Stimulated activated CD4-positive, alpha-beta T cell treated with anti-CD3 and anti-CD28 coated beads, TNF-alpha, amount 100 ng/mL, for 4 hours (primary cell): Measurements from ENCODE around the gene PRDX4.
"Not testable (repeated sequence)": the region's sequence is repeated elsewhere in the genome, so short reads cannot be mapped to it uniquely, and the experiment has no call there.

Source experiments
- DNase-seq, 3 experiments: peaks; one replicate each; pipeline ENCODE4 v3.0.0-alpha.2; 2020; ENCODE audit warnings: low read depth in 3 of 3

PRDX4 gene

GRCh38 chrX:23667239-23668177 is at the start of gene PRDX4:
Gene PRDX4 (plus strand): TSS chrX:23667493. CDS start chrX:23667571, 78 bp downstream.
- peak; percentile 57 to 64 (median 58) for DNase-seq

DNA sequence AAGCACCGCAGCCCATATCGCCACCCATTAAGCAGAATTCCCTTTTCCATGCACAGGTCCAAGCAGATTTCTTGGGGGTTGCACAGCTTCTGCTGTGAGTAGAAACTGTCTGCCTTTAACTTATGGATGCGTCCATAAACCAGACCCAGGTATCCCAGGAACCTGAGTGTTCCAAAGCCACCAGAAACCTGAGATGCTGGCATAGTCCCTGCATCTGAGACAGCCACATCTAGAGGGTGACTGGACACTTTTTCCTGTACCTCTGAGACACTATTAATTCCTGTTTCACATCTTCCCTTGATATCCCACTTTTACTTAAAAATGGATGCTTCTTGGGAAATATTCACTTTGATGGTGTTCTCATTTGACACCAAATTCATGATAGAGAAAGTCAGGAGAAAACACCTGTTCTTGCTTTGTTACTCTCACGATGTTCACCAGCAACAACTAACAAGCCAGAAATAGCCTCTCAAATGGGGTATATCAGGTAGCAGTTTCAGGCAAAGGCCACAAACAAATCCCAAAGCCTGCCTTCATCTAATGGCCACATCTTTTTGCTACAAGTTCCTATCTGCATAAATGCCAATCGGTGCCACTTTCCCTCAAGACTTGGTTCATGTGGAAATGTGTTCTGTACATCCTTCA is 45.5 kb upstream of the PRDX4 start:
- no peak for DNase-seq

DNA sequence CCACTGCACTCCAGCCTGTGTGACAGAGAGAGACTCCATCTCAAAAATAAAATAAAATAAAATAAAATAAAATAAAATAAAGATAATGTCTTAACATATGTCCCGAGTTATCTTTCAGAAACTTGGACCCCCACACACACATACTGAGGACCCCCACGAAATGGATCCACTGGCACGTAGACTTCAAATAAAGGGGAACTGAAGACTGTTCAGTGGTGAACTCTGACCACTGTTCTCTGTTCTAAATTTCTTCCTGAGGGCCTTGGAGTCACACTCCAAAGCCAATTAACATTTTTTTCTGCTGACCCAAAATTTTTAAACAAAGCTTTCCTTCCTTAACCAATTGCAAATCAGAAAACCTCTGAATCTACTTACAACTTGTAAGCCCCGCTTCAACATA is 43.5 kb upstream of the PRDX4 start:
- DNase-seq = no peak

DNA sequence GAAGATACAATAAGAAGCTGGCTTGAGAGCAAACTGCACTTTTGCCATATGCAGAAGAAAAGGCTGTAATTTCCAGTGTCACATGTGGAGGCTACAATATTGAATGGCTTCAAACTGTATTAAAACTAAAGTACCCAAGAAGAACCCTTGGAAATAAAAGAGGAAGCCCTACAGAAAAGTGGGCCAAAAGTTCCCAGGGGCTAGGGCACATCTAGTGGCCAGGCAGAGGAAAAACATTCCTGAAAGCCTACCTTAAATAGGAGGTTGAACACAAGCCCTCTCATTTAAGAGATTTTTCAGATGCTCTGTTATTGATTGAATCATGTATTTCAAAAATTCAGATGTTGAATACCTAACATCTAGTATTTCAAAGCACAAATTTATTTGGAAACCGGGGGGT is 40.6 kb upstream of the PRDX4 start:
- DNase-seq = no peak

- DNase-seq = no peak
These were observed 39.2 kb upstream of the PRDX4 start for GRCh38 chrX:23628131-23628530.

DNA sequence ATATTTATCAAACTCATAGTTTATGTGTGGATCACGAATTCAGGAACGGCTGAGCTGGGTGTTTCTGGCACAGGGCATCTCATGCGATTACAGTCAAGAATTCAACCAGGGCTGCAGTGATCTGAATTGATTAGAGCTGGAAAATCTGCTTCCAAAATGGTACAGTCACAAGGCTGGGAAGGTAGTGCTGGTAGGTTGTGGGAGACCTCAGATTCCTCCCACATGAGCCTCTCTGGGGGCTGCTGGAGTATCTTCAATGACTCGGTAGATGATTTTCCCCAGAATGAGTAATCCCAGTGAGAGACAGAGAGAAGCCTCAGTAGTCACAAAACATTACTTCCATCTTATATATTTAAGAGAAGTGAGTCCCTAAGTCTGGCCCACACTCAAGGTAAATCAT is 36.2 kb upstream of the PRDX4 start:
- DNase-seq = no peak

DNA sequence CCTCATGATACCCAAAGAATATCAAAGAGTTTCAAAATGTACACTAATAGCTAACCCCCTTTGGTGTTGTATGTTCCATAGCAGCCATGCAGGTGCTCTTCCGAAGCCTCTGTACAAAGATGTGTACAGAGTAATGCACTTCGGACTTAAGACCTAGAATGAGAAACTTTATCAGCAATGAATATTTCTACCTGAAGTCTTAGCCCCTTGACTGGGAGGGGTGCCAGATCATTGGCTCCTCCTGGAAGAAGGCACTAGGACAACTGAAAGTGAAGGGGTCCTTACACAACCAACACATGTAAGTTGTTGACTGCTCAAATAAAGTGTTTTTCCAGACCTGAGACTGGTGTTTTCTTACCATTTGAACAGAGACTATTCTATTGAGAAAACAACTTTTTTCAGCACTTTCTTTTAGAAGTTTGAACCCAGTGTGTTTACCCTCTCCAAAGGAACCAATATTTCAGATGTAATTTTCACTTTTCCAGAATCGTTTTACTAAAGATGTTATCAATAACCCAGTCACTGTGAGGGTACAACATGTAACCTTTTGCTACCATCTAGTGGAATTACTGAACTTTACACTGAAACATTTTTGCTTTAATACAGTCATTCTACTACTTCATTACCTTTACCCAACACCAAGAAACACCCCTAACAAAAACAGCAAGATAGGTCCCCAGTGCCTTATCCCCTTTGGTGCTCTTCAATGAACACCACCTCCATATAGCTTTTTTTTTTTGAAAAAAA is 33.3 kb upstream of the PRDX4 start:
- no peak for DNase-seq

DNA sequence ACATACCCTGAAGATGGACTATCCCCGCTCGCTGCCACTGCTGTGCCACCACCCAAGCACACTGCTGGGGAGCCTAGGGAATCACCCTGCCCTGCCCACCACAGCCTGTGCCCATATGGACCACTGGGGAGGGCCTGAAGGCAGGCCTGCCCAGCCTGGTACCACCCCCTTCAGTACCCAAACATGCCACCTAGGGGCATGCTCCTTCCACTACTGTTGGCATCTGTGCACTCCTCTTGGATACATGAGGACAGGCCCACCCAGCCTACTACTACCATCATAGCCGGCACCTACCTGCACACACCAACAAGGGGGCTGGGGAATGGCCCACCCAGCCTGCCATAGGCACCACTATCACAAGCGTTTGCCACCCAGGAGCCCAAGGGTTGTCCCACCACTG is 30.1 kb upstream of the PRDX4 start:
- no peak for DNase-seq

- no peak for DNase-seq
These were observed 24.3 kb upstream of the PRDX4 start for GRCh38 chrX:23643020-23643419.

GRCh38 chrX:23644744-23645143 is 22.5 kb upstream of the PRDX4 start:
- DNase-seq = no peak

DNA sequence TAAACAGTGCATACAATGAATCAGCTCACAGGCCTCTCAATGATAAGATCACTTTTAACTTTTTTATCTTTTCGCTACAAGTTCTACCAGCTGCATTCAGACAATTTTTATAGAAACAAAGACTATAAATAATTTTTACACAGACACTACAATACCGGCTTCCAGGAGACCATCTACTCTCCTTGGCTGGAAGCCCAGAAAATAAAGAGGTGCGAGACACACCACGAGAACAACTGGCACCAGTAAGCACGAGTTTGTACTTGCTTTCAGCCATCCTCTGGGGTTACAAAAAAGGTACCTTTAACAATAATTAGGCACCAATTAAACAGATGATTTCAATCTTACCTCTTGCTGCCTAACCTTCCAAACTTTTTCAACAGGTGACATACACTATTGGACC is 11.2 kb upstream of the PRDX4 start:
- no peak for DNase-seq

- DNase-seq = no peak
These were observed 10.6 kb upstream of the PRDX4 start for GRCh38 chrX:23656684-23657083.

GRCh38 chrX:23659339-23659738 is 8.0 kb upstream of the PRDX4 start:
- no peak for DNase-seq

DNA sequence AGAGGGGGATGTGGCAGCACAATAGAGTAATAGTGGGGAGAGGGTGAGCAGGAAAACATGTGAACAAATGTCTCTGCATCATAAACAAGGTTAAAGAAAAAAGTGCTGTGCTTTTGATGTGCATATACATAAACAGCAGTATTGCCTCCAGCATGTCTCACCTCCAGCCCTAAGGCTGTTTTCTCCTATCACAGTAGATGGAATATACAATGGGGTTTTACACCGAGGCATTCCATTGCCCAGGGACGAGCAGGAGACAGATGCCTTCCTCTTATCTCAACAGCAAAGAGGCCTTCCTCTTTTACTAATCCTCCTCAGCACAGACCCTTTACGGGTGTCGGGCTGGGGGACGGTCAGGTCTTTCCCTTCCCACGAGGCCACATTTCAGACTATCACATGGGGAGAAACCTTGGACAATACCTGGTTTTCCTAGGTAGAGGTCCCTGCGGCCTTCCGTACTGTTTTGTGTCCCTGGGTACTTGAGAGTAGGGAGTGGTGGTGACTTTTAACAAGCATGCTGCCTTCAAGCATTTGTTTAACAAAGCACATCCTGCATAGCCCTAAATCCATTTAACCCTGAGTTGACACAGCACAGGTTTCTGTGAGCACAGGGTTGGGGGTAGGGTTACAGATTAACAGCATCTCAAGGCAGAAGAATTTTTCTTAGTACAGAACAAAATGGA is 7.1 kb upstream of the PRDX4 start:
- not testable (repeated sequence) for DNase-seq

DNA sequence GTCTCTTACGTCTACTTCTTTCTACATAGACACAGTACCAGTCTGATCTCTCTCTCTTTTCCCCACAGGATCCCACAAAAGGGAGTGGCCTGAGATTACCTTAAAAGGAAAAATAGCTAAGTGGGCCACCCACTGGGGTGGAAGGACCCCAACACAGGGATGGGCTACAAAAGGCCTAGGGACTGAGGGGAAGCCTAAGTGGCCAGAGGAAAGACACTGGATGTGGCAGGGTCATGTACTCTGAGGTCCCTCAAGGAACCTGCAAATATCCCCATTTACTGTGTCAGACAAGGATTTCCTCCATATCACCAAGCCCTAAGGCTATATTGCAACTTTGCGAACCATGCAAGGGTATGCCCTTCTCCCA is 6.5 kb upstream of the PRDX4 start:
- no peak for DNase-seq

DNA sequence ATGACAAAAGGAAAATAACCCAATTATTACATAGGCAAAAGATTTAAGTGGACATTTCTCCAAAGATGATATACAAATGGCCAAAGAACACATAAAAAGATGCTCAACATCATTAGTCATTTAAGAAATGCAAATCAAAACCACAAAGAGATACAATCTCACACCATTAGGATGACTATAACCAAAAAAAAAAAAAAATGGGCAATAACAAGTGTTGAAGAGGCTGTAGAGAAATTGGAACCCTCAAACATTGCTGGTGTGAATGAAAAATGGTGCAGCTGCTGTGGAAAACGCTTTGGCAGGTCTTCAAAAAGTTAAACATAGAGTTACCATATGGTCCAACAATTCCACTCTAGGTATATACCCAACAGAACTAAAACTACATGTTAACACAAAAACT is 5.6 kb upstream of the PRDX4 start:
- DNase-seq = no peak

DNA sequence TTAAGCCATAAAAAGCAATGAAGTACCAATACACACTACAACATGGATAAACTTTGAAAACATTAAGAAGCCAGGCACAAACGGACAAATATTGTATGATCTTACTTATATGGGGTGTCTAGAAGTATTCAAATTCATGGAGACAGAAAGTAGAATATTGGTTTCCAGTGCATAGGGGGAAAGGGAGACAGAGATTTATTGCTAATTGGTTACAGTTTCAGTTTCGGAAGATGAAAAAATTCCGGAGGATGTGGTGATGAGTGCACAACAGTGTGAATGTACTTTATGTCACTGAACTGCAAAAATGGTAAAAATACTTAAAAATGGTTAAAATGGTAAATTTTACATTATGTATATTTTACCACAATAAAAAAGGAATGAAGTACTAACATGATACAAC is 5.1 kb upstream of the PRDX4 start:
- no peak for DNase-seq

DNA sequence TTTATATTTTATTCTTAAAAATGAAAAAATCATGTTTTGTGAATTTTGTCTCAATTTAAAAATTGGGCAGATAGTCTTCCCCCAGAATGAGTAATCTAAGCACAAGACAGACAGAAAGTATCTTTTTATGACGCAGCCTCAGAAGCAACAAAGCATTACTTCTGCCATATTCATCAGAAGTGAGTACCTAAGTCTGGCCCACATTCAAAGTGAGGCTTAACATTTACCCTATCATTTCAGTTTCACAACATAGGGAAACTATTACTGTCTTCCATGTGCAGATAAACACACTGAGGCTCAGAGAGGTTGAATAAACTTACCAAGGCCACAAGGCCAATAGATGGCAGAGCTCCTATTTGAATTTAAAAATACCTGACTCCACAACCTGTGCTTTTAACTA is 4.4 kb upstream of the PRDX4 start:
- DNase-seq = no peak

DNA sequence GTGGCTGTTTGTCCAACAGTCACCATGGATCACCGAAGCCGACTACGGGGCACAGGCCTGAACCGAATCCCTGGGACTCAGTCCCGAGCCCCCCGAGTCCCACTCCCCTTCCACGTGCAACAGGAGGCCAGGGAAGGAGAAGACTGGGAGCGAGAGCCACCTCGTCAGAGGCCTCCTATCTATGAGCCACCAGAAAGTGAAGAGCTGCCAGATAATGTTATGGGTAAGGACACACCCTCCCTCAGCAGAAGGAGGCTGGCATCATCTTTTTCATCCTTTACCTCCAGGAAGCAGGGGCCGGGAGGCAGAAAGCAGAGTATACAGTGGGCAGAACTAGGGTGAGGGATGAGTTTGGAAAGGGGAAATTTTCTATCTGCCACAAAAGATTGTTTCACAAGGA is 2.8 kb upstream of the PRDX4 start:
- DNase-seq = no peak

- DNase-seq = no peak
These were observed 1.0 kb upstream of the PRDX4 start for GRCh38 chrX:23666282-23666681.

- no peak for DNase-seq
These were observed 1.0 kb downstream of the PRDX4 start for GRCh38 chrX:23668335-23668734.

GRCh38 chrX:23670528-23670927 is 3.2 kb downstream of the PRDX4 start:
- DNase-seq = no peak
